Psoas muscle (tissue), 8 donors: ENCODE results near the gene PAX8. TPM values are rescaled to one million over a fixed set of nuclear protein-coding genes. Genes with fewer than 3 reads are reported as not detected.

Source experiments
- ATAC-seq, 4 donors: fragments of 200-7000 bp; cut with Tn5 transposase; one replicate each; pipeline ENCODE4 v1.9.1; 2020; ENCODE audit warnings: moderate library complexity in 3 of 4, mild to moderate bottlenecking in 2 of 4
- DNase-seq, 2 donors: peaks; one replicate each; pipeline ENCODE4 v3.0.0-alpha.2; 2020
- H3K27ac ChIP-seq: fragments of 200-600 bp; one replicate; pipeline ENCODE4 v1.8.0; 2022
- H3K27me3 ChIP-seq, 3 donors: fragments of 200-600 bp in 1 of 3; one replicate each; pipeline versions ENCODE4 v1.6.1 to v1.8.0; 2013 to 2022; ENCODE audit warnings: low read length in 2 of 3, mild to moderate bottlenecking in 2 of 3, moderate library complexity in 1 of 3; ENCODE audit not compliant: insufficient read depth in 3 of 3
- H3K36me3 ChIP-seq, 2 donors: fragments of 200-600 bp in 1 of 2; one replicate each; pipeline versions ENCODE4 v1.6.1 to v1.8.0; 2013 to 2022; ENCODE audit warnings: low read depth in 1 of 2, mild to moderate bottlenecking in 1 of 2, moderate library complexity in 1 of 2; ENCODE audit not compliant: insufficient read depth in 1 of 2
- H3K4me1 ChIP-seq: fragments of 200-600 bp; one replicate; pipeline ENCODE4 v1.8.0; 2022
- H3K4me3 ChIP-seq: fragments of 200-600 bp; one replicate; pipeline ENCODE4 v1.8.0; 2022; ENCODE audit warnings: mild to moderate bottlenecking
- H3K9me3 ChIP-seq: fragments of 200-600 bp; one replicate; pipeline ENCODE4 v1.8.0; 2022
- CTCF ChIP-seq: fragments of 200-600 bp; IDR thresholded peaks from one replicate; pipeline ENCODE4 v1.8.0; 2022; ENCODE audit warnings: antibody characterized with exemption
- WGBS, 3 donors: extraction: QIAGEN DNeasy Blood & Tissue Kit; methylation state at CpG; one replicate each; pipeline versions ENCODE4 v1.1.6 to v1.1.7; 2013; 5-methylcytosine and 5-hydroxymethylcytosine counted together
- intact Hi-C, 2 donors: fragments of 100-400 bp; cut with DNase I; formaldehyde crosslinking; loops; one replicate each; pipeline versions ENCODE4 v1.11.0 to v1.14.2; 2022
- polyA plus RNA-seq, 3 donors: library from polyadenylated mRNA; stranded (reverse); fragments of 200-250 nt; gene quantifications; one replicate each; pipeline ENCODE4 v1.2.3, GENCODE V29; 2013
- total RNA-seq, 4 donors: library from RNA; stranded (reverse); fragmentation: NEBNext Ultra II Directional in 2 of 4; extraction: Animal tissue kit (Norgen Biotek cat#: 25700) in 2 of 4; gene quantifications; one replicate each; pipeline versions ENCODE4 v1.2.1 to v1.2.4, GENCODE V29; 2021 to 2023
- donor health status: healthy with polysubstance abuse.
- donor health status: DM: no; HTN: no; CAD: no; lungs with moderate emphysema.
- donor health status: Bipolar disorder and iron deficiency.
- donor health status: healthy.
- donor health status: DM: yes; HTN: yes; CAD: no.
- donor health status: DM: no; HTN: no; CAD: no.
- donor health status: DM: no; HTN: no; CAD: no.
- donor health status: DM: yes; HTN: yes; CAD: no.

The PAX8 gene
- total and polyA plus RNA-seq, 7 donors, result 0.12 to 3.1 (median 0.35) TPM; not detected in 1

- 74 to 82% (median 76%) methylated on average over 2 of the region's 2 CpGs for WGBS, 3 donors
- no peaks in the 10 kb centered on the region for H3K27me3 ChIP-seq
- no peaks in the 10 kb centered on the region for H3K4me1 ChIP-seq
- no peak for DNase-seq
- no peak for ATAC-seq
- H3K27ac ChIP-seq, result no peak overlapping the region
- no peak for TF ChIP-seq CTCF
- intact Hi-C loops, result no loop called here
- no peaks in the 10 kb centered on the region for H3K9me3 ChIP-seq
- no peak overlapping the region for H3K4me3 ChIP-seq
- H3K36me3 ChIP-seq, result no peaks in the 10 kb centered on the region
Observed at GRCh38 chr2:113207021-113207420, 71.7 kb downstream of the PAX8 start.

- Histone ChIP-seq H3K27me3 (no peaks in the 10 kb centered on the region), H3K27ac (no peak overlapping the region), H3K9me3 (no peaks in the 10 kb centered on the region), H3K4me3 (no peak overlapping the region), H3K4me1 (no peaks in the 10 kb centered on the region), H3K36me3 (no peaks in the 10 kb centered on the region)
- 70 to 93% (median 89%) methylated on average over 6 of the region's 6 CpGs for WGBS, 3 donors
- no peak for TF ChIP-seq CTCF
- intact Hi-C loops, result no loop called here
- ATAC-seq, result no peak
- DNase-seq, result no peak
Observed at GRCh38 chr2:113206251-113206650, 72.5 kb downstream of the PAX8 start.

GRCh38 chr2:113203901-113204519, 74.7 kb downstream of the PAX8 start:
- Histone ChIP-seq H3K27ac (no peak overlapping the region), H3K4me1 (no peaks in the 10 kb centered on the region), H3K9me3 (no peaks in the 10 kb centered on the region), H3K4me3 (no peak overlapping the region), H3K27me3 (peaks cover 0 to 3% (median 0%) of the 10 kb centered on the region in 3 donors), H3K36me3 (no peaks in the 10 kb centered on the region)
- peak; percentile 71 for TF ChIP-seq CTCF
- intact Hi-C loops, result loop anchor here (2.0 to 5.0 kb wide), 3 partner anchors 43 to 168 kb away; no protein-coding TSS in a partner anchor
- ATAC-seq, result peak; percentile 67 to 83 (median 82)
- WGBS, 3 donors, result 26 to 32% (median 30%) methylated on average over 5 of the region's 5 CpGs
- peak; percentile 45 to 73 for DNase-seq

- no peak for TF ChIP-seq CTCF
- intact Hi-C loops, result loop anchor here (5.0 kb wide), 2 partner anchors 44 to 169 kb away; no protein-coding TSS in a partner anchor
- Histone ChIP-seq H3K4me3 (no peak overlapping the region), H3K27ac (no peak overlapping the region), H3K4me1 (no peaks in the 10 kb centered on the region), H3K9me3 (no peaks in the 10 kb centered on the region), H3K27me3 (peaks cover 0 to 3% (median 0%) of the 10 kb centered on the region in 3 donors), H3K36me3 (no peaks in the 10 kb centered on the region)
- DNase-seq (no peak), ATAC-seq (no peak)
Observed at GRCh38 chr2:113203217-113203530, 75.5 kb downstream of the PAX8 start.
